PC-9 (cell line): ENCODE measurements around the gene SPRED1.

Experiments
- EZH2 ChIP-seq: fragments of 200-600 bp; sonication (generic); IDR thresholded peaks from 2 replicates; pipeline ENCODE4 v1.8.0; 2017; ENCODE audit warnings: antibody characterized with exemption, low read depth
- TF ChIP-seq, protein P1 (sequence below): fragments of 200-600 bp; sonication (generic); conservative IDR thresholded peaks from 2 replicates; pipeline ENCODE4 v1.6.1; 2017; ENCODE audit warnings: mixed run types, antibody characterized with exemption, mild to moderate bottlenecking, moderate library complexity

DNA sequence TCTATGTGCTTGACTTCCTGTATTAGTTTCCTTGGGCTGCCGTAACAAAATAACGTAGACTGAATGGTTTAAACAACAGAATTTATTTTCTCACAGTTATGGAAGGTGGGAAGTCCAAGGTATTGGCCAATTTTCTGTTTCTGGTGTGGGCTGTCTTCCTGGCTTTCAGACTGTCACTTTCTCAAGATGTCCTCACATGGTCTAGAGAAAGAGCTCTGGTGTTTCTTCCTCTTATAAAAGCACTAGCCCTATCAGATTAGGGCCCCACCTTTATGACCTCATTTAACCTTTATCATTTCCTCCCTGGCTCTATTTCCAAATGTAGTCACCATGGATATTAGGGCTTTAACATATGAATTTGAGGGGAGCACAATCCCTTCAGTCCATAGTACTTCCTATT is 54.6 kb downstream of the SPRED1 start:
- TF ChIP-seq, protein P1, sequence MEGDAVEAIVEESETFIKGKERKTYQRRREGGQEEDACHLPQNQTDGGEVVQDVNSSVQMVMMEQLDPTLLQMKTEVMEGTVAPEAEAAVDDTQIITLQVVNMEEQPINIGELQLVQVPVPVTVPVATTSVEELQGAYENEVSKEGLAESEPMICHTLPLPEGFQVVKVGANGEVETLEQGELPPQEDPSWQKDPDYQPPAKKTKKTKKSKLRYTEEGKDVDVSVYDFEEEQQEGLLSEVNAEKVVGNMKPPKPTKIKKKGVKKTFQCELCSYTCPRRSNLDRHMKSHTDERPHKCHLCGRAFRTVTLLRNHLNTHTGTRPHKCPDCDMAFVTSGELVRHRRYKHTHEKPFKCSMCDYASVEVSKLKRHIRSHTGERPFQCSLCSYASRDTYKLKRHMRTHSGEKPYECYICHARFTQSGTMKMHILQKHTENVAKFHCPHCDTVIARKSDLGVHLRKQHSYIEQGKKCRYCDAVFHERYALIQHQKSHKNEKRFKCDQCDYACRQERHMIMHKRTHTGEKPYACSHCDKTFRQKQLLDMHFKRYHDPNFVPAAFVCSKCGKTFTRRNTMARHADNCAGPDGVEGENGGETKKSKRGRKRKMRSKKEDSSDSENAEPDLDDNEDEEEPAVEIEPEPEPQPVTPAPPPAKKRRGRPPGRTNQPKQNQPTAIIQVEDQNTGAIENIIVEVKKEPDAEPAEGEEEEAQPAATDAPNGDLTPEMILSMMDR, result no peak
- no peak for TF ChIP-seq EZH2
